Ishikawa (cell line): ENCODE measurements around the gene TP73.

Experiments used
- CEBPB ChIP-seq: IDR thresholded peaks from 2 replicates; pipeline ENCODE4 v1.6.1; 2012
- CREB1 ChIP-seq: IDR thresholded peaks from 2 replicates; pipeline ENCODE4 v1.6.1; 2012; ENCODE audit warnings: low read depth
- EGR1 ChIP-seq: IDR thresholded peaks from 2 replicates; pipeline ENCODE4 v1.6.1; 2012
- EP300 ChIP-seq: IDR thresholded peaks from 2 replicates; pipeline ENCODE4 v1.6.1; 2012; ENCODE audit warnings: borderline replicate concordance
- FOXM1 ChIP-seq: IDR thresholded peaks from 2 replicates; pipeline ENCODE4 v1.6.1; 2012; ENCODE audit warnings: low read depth, borderline replicate concordance
- NFIC ChIP-seq: IDR thresholded peaks from 2 replicates; pipeline ENCODE4 v1.6.1; 2012
- RAD21 ChIP-seq: IDR thresholded peaks from 2 replicates; pipeline ENCODE4 v1.6.1; 2012; ENCODE audit warnings: low read depth
- TAF1 ChIP-seq: IDR thresholded peaks from 2 replicates; pipeline ENCODE4 v1.6.1; 2012; ENCODE audit warnings: low read depth, mild to moderate bottlenecking
- TCF12 ChIP-seq: IDR thresholded peaks from 2 replicates; pipeline ENCODE4 v1.6.1; 2012; ENCODE audit warnings: low read depth
- TEAD4 ChIP-seq: IDR thresholded peaks from 2 replicates; pipeline ENCODE4 v1.6.1; 2012
- YY1 ChIP-seq: IDR thresholded peaks from 2 replicates; pipeline ENCODE4 v1.6.1; 2012; ENCODE audit warnings: low read depth
- ZBTB7A ChIP-seq: IDR thresholded peaks from 2 replicates; pipeline ENCODE4 v1.6.1; 2012; ENCODE audit warnings: low read depth
- TF ChIP-seq, protein P1 (sequence below): IDR thresholded peaks from 2 replicates; pipeline ENCODE4 v1.6.1; 2012
- TF ChIP-seq, protein P2 (sequence below): IDR thresholded peaks from 2 replicates; pipeline ENCODE4 v1.6.1; 2012; ENCODE audit warnings: low read depth, mild to moderate bottlenecking
- TF ChIP-seq, protein P3 (sequence below): IDR thresholded peaks from 2 replicates; pipeline ENCODE4 v1.6.1; 2012

Gene TP73

DNA sequence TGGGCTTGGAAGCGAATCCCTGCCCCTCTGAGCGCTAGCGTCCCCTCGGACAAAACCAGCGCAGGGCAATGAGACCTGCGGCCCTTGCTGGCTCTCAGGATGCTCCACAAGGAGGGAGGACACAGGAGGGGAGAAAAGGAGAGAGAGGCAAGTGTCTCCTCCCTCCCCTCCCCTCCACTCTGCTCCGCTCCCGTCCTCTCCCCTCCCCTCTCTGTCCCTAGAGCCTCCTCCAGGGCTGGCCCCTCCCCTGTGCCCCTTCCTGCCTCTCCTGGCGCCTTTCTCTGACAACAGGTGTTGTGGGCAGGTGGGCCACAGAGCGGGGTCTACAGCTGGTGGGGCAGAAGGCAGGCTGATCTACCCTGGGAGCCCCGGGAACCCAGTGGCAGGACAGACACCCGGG is 35.2 kb downstream of the TP73 start:
- no peak for TF ChIP-seq YY1
- no peak for TF ChIP-seq CREB1
- TF ChIP-seq TEAD4 = no peak
- TF ChIP-seq TCF12 = no peak
- no peak for TF ChIP-seq EP300
- TF ChIP-seq, protein P1, sequence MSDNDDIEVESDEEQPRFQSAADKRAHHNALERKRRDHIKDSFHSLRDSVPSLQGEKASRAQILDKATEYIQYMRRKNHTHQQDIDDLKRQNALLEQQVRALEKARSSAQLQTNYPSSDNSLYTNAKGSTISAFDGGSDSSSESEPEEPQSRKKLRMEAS = no peak
- TF ChIP-seq CEBPB = no peak
- TF ChIP-seq EGR1 = no peak
- no peak for TF ChIP-seq TAF1
- TF ChIP-seq, protein P2, sequence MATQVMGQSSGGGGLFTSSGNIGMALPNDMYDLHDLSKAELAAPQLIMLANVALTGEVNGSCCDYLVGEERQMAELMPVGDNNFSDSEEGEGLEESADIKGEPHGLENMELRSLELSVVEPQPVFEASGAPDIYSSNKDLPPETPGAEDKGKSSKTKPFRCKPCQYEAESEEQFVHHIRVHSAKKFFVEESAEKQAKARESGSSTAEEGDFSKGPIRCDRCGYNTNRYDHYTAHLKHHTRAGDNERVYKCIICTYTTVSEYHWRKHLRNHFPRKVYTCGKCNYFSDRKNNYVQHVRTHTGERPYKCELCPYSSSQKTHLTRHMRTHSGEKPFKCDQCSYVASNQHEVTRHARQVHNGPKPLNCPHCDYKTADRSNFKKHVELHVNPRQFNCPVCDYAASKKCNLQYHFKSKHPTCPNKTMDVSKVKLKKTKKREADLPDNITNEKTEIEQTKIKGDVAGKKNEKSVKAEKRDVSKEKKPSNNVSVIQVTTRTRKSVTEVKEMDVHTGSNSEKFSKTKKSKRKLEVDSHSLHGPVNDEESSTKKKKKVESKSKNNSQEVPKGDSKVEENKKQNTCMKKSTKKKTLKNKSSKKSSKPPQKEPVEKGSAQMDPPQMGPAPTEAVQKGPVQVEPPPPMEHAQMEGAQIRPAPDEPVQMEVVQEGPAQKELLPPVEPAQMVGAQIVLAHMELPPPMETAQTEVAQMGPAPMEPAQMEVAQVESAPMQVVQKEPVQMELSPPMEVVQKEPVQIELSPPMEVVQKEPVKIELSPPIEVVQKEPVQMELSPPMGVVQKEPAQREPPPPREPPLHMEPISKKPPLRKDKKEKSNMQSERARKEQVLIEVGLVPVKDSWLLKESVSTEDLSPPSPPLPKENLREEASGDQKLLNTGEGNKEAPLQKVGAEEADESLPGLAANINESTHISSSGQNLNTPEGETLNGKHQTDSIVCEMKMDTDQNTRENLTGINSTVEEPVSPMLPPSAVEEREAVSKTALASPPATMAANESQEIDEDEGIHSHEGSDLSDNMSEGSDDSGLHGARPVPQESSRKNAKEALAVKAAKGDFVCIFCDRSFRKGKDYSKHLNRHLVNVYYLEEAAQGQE = no peak

DNA sequence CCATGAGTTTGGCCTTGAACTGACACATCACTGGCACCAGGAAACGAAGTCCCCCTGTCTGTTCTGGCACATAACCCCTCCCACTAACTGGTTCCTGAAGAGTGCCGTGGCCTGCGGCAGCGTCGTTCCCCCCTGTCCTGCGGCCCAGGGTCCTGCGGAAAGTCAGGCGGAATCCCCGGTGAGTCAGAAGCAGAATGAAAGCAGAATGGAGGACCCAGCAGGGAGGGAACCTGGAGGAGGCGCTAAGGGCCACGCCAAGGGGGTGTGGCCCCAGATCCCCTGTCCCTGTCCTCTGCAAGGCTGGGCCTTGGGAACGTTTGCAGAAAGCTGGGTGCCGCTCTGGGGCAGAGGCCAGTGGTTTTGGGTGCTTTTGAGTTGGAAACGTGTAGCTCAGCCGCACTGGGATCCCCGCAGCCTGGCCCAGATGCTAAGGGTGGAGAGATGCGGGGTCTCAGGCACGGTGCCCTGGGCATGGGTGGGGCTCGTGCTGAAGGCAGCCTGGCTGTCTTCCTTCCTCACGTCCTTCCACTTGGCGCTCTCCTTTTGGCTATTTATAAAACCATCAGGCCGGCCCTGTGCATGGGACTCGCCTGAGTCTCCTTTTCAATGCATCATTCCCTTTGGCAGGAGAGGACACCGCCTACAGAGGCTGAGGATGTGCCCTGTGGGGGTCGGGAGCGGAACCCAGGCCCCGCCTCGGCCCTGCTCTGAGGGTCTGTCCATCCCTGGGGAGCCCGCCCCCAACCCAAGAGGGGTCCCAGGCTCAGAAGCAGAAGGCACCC is 36.2 kb downstream of the TP73 start:
- TF ChIP-seq CEBPB = no peak
- TF ChIP-seq CREB1 = no peak
- TF ChIP-seq, protein P1 = no peak
- no peak for TF ChIP-seq RAD21

DNA sequence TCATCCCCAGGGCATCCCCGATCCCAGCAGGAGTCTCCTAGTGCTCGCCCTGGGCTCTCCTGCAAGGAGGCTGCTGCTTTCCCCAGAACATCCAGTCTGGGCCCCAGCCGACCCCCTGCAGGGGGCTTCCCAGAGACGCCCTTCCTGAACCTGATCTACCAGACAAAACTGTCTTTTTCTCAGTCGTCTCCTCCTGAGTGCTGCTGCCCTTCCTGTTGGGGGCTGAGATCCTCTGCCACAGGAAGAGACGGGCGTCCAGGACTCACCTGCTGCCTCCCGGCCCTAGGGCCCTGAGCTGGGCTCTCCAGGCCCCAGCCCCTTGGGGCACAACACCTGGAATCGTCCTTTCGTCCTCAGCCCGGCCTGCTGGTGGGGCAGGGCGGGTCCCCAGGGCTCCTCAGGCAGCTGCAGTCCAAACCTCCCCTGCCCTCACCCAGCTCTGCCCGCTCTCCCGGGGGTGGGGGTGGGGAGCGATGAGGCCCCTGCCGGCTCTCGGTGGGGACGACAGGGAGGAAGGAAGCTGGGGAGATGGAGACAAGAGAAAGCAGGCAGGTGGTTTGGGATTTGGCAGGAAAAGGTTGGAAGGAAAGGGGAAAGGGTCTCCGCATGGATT is 36.9 kb downstream of the TP73 start:
- TF ChIP-seq EP300 (no peak), TEAD4 (no peak), EGR1 (no peak), TCF12 (no peak), CREB1 (no peak), ZBTB7A (no peak), CEBPB (no peak), TAF1 (no peak), YY1 (no peak), FOXM1 (no peak), NFIC (no peak), RAD21 (no peak)
- TF ChIP-seq, protein P1 = no peak
- TF ChIP-seq, protein P3, sequence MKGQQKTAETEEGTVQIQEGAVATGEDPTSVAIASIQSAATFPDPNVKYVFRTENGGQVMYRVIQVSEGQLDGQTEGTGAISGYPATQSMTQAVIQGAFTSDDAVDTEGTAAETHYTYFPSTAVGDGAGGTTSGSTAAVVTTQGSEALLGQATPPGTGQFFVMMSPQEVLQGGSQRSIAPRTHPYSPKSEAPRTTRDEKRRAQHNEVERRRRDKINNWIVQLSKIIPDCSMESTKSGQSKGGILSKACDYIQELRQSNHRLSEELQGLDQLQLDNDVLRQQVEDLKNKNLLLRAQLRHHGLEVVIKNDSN = no peak
- TF ChIP-seq, protein P2 = no peak

DNA sequence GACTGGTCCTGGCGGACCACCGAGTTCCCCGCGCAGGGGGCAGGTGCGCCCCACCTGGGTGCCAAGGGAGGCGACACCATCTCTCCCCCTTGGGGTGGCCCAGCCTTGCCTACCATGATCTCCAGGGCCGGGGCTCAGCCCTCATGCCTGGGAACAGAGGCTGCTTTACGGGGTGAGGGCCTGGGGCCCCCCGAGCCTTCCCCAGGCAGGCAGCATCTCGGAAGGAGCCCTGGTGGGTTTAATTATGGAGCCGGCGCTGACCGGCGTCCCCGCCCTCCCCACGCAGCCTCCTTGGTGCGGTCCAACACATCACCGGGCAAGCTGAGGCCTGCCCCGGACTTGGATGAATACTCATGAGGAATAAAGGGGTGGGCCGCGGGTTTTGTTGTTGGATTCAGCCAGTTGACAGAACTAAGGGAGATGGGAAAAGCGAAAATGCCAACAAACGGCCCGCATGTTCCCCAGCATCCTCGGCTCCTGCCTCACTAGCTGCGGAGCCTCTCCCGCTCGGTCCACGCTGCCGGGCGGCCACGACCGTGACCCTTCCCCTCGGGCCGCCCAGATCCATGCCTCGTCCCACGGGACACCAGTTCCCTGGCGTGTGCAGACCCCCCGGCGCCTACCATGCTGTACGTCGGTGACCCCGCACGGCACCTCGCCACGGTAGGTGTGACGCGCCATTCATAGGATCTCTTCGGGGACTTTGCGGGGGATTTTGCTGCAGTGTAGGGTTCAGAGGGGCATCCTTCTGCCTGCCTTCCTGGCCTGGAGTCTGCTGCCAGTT is 38.2 kb downstream of the TP73 start:
- TF ChIP-seq CREB1 (no peak), RAD21 (no peak), TEAD4 (no peak), YY1 (no peak), FOXM1 (no peak), CEBPB (no peak), TAF1 (no peak), ZBTB7A (no peak), EGR1 (no peak), EP300 (no peak)
- TF ChIP-seq, protein P1 = no peak
- TF ChIP-seq, protein P3 = no peak
- TF ChIP-seq, protein P2 = no peak
